ENCODE data around the gene TIMM8A.

- TF ChIP-seq, protein P1, sequence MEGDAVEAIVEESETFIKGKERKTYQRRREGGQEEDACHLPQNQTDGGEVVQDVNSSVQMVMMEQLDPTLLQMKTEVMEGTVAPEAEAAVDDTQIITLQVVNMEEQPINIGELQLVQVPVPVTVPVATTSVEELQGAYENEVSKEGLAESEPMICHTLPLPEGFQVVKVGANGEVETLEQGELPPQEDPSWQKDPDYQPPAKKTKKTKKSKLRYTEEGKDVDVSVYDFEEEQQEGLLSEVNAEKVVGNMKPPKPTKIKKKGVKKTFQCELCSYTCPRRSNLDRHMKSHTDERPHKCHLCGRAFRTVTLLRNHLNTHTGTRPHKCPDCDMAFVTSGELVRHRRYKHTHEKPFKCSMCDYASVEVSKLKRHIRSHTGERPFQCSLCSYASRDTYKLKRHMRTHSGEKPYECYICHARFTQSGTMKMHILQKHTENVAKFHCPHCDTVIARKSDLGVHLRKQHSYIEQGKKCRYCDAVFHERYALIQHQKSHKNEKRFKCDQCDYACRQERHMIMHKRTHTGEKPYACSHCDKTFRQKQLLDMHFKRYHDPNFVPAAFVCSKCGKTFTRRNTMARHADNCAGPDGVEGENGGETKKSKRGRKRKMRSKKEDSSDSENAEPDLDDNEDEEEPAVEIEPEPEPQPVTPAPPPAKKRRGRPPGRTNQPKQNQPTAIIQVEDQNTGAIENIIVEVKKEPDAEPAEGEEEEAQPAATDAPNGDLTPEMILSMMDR (IDR thresholded peaks at IDR 0.05; ENCODE audit: low read depth, low read length, poor library complexity, severe bottlenecking), result no peak
- TF ChIP-seq EZH2phosphoT487 (IDR thresholded peaks at IDR 0.05; ENCODE audit: borderline replicate concordance, low read length), result no peak
Observed at GRCh38 chrX:101370888-101371504, 22.5 kb upstream of the TIMM8A start.

Data from DOHH2 (cell line).